Mammary epithelial cell (primary cell): ENCODE data around the gene XPR1.

ENCODE experiments used
- CTCF ChIP-seq, 2 donors: IDR thresholded peaks in 1 of 2; conservative IDR thresholded peaks in 1 of 2; 2 replicates each; pipeline ENCODE4 v1.5.1; 2011 to 2012; ENCODE audit warnings: inconsistent platforms in 2 of 2, low read length in 2 of 2, mild to moderate bottlenecking in 2 of 2, control low read depth in 1 of 2, low read depth in 1 of 2; ENCODE audit not compliant: insufficient read depth in 1 of 2; ENCODE audit errors: extremely low read depth in 1 of 2
- EZH2 ChIP-seq: IDR thresholded peaks from 2 replicates; pipeline ENCODE4 v1.6.1; 2012; ENCODE audit warnings: low read length, inconsistent platforms, borderline replicate concordance

GRCh38 chr1:180745098-180745497 is 113.3 kb downstream of the XPR1 start:
- TF ChIP-seq CTCF (conservative IDR thresholded peaks at IDR 0.05 in 1 of 2, IDR thresholded peaks at IDR 0.05 in 1 of 2; ENCODE audit: extremely low read depth in 1 of 2, insufficient read depth in 1 of 2, low read depth in 1 of 2, low read length in 2 of 2) (no peak), EZH2 (no peak)
